ENCODE measurements around the gene JAZF1.

GRCh38 chr7:28045592-28045991 lies 135.0 kb downstream of the JAZF1 start:
- TF ChIP-seq CTCF (IDR thresholded peaks at IDR 0.05), result no peak
- no peak for TF ChIP-seq POLR2AphosphoS5 (IDR thresholded peaks at IDR 0.05)
- TF ChIP-seq POLR2A (IDR thresholded peaks at IDR 0.05), result no peak

Data from gastroesophageal sphincter (tissue), 3 donors.